HepG2 (cell line): ENCODE data around the gene P3R3URF. TPM values are rescaled to one million over a fixed set of nuclear protein-coding genes. Genes with fewer than 3 reads are reported as not detected.

ENCODE experiments used
- ATAC-seq: fragments of 200-7000 bp; cut with Tn5 transposase; 3 replicates; pipeline ENCODE4 v1.9.1; 2020; ENCODE audit warnings: mild to moderate bottlenecking, moderate library complexity
- BruUV-seq: library from RNA; stranded (reverse); fragments of 400-500 nt; replicated peaks from 2 replicates; lab custom pipeline; 2021; lab: Mats Ljungman, UMichigan
- CTCF ChIA-PET: fragments of 300-600 bp; formaldehyde crosslinking; extraction: SDS; loops from one replicate; lab custom pipeline; 2021; ENCODE audit warnings: low total read pairs, inconsistent platforms, low intra/inter-chr PET ratio; lab: Yijun Ruan, JAX
- POLR2A ChIA-PET: fragments of 350-600 bp; sonication (Branson Sonifier 250); formaldehyde crosslinking; loops from one replicate; lab custom pipeline; 2020; ENCODE audit warnings: antibody characterized with exemption, inconsistent platforms; lab: Yijun Ruan, JAX
- DNase-seq: peaks from one replicate; pipeline ENCODE4 v3.0.0-alpha.2; 2015; ENCODE audit warnings: low spot score
- FAIRE-seq: peaks from 3 replicates; lab custom pipeline; 2011; peaks lifted over from hg19 to GRCh38; lab: Jason Lieb, UNC
- H2AFZ ChIP-seq: one replicate; pipeline ENCODE4 v1.6.1; 2011; ENCODE audit warnings: low read length, inconsistent platforms
- H3K27ac ChIP-seq: fragments of 300-600 bp; 3 replicates; pipeline ENCODE4 v1.8.0; 2011; ENCODE audit warnings: mixed run types, mild to moderate bottlenecking, mixed read lengths, low read length, inconsistent platforms; ENCODE audit not compliant: insufficient read depth; ENCODE audit errors: extremely low read length
- H3K27me3 ChIP-seq, 2 experiments: fragments of 200-600 bp in 1 of 2; 2 replicates in 1 of 2; 3 replicates in 1 of 2; pipeline versions ENCODE4 v1.6.0 to v1.8.0; 2011; ENCODE audit warnings: low read length in 2 of 2, mild to moderate bottlenecking in 2 of 2, moderate library complexity in 2 of 2, inconsistent platforms in 1 of 2; ENCODE audit not compliant: insufficient read depth in 2 of 2, control insufficient read depth in 1 of 2
- H3K36me3 ChIP-seq, 2 experiments: fragments of 200-600 bp in 1 of 2; replicated peaks in 1 of 2; 2 replicates in 1 of 2; 3 replicates in 1 of 2; pipeline versions ENCODE4 v1.5.1 to v1.8.0; 2011; ENCODE audit warnings: low read length in 2 of 2, inconsistent platforms in 1 of 2; ENCODE audit not compliant: insufficient read depth in 2 of 2, control insufficient read depth in 1 of 2
- H3K4me1 ChIP-seq: 2 replicates; pipeline ENCODE4 v1.5.1; 2012; ENCODE audit warnings: low read length, inconsistent platforms; ENCODE audit not compliant: insufficient read depth
- H3K4me2 ChIP-seq: 2 replicates; pipeline ENCODE4 v1.6.0; 2011; ENCODE audit warnings: low read depth, low read length, inconsistent platforms
- H3K4me3 ChIP-seq, 3 experiments: fragments of 200-600 bp in 1 of 3; sonication (generic), shearing (Covaris generic) in 1 of 3; replicated peaks in 1 of 3; 2 replicates each; pipeline ENCODE4 v1.5.1; 2011 to 2016; ENCODE audit warnings: low read length in 3 of 3, inconsistent platforms in 2 of 3, low read depth in 2 of 3, mild to moderate bottlenecking in 2 of 3, control low read depth in 1 of 3, mixed read lengths in 1 of 3; ENCODE audit not compliant: insufficient read depth in 1 of 3
- H3K79me2 ChIP-seq: one replicate; pipeline ENCODE4 v1.6.1; 2011; ENCODE audit warnings: low read length, inconsistent platforms; ENCODE audit not compliant: insufficient read depth
- H3K9ac ChIP-seq: 2 replicates; pipeline ENCODE4 v1.6.0; 2011; ENCODE audit warnings: mild to moderate bottlenecking, low read depth, low read length, inconsistent platforms; ENCODE audit not compliant: insufficient read depth
- H3K9me3 ChIP-seq: 2 replicates; pipeline ENCODE4 v1.5.1; 2012; ENCODE audit warnings: mild to moderate bottlenecking, low read length
- H4K20me1 ChIP-seq: 2 replicates; pipeline ENCODE4 v1.6.0; 2011; ENCODE audit warnings: inconsistent platforms, mild to moderate bottlenecking, low read length, moderate library complexity; ENCODE audit not compliant: insufficient read depth
- GABPB1 ChIP-seq: IDR thresholded peaks from 2 replicates; pipeline ENCODE4 v1.6.1; 2016; ENCODE audit warnings: mild to moderate bottlenecking, missing genetic modification reagents, moderate library complexity, missing compliant biosample characterization
- GZF1 ChIP-seq: sonication (generic); formaldehyde crosslinking; IDR thresholded peaks from 2 replicates; pipeline ENCODE4 v1.5.1; 2020; ENCODE audit warnings: mild to moderate bottlenecking, missing genetic modification reagents
- KIAA2018 ChIP-seq: sonication (generic); formaldehyde crosslinking; IDR thresholded peaks from 2 replicates; pipeline ENCODE4 v1.5.0; 2020; ENCODE audit warnings: mild to moderate bottlenecking, missing genetic modification reagents, borderline replicate concordance
- MAFG ChIP-seq: sonication (generic); formaldehyde crosslinking; IDR thresholded peaks from 2 replicates; pipeline ENCODE4 v1.5.1; 2020; ENCODE audit warnings: mild to moderate bottlenecking, missing genetic modification reagents
- MYNN ChIP-seq: sonication (generic); formaldehyde crosslinking; IDR thresholded peaks from 2 replicates; pipeline ENCODE4 v1.4.0; 2020; ENCODE audit warnings: mild to moderate bottlenecking, low read depth, missing genetic modification reagents
- NAIF1 ChIP-seq: sonication (generic); formaldehyde crosslinking; IDR thresholded peaks from 2 replicates; pipeline ENCODE4 v1.5.0; 2020; ENCODE audit warnings: mild to moderate bottlenecking, missing genetic modification reagents, borderline replicate concordance
- NR2F1 ChIP-seq, 2 experiments: fragments of 450-650 bp in 1 of 2; formaldehyde crosslinking in 1 of 2; IDR thresholded peaks; 2 replicates each; pipeline versions ENCODE4 v1.5.0 to v1.6.1; 2016 to 2020; ENCODE audit warnings: mild to moderate bottlenecking in 1 of 2, missing compliant biosample characterization in 1 of 2, missing genetic modification reagents in 1 of 2, moderate library complexity in 1 of 2
- PLSCR1 ChIP-seq: sonication (generic); formaldehyde crosslinking; IDR thresholded peaks from 2 replicates; pipeline ENCODE4 v1.5.0; 2020; ENCODE audit warnings: missing genetic modification reagents, mild to moderate bottlenecking, borderline replicate concordance
- RAD51 ChIP-seq: fragments of 450-650 bp; IDR thresholded peaks from 2 replicates; pipeline ENCODE4 v1.6.1; 2016; ENCODE audit warnings: borderline replicate concordance
- SMAD1 ChIP-seq: sonication (generic); formaldehyde crosslinking; IDR thresholded peaks from 2 replicates; pipeline ENCODE4 v1.4.0; 2020; ENCODE audit warnings: missing genetic modification reagents, low read depth, mild to moderate bottlenecking, borderline replicate concordance
- ZNF446 ChIP-seq: sonication (generic); formaldehyde crosslinking; IDR thresholded peaks from 2 replicates; pipeline ENCODE4 v1.5.0; 2020; ENCODE audit warnings: mild to moderate bottlenecking, missing genetic modification reagents
- ZNF616 ChIP-seq: sonication (generic); formaldehyde crosslinking; IDR thresholded peaks from 2 replicates; pipeline ENCODE4 v1.5.0; 2020; ENCODE audit warnings: low read depth, mild to moderate bottlenecking, missing genetic modification reagents
- ZNF777 ChIP-seq: sonication (generic); formaldehyde crosslinking; IDR thresholded peaks from 2 replicates; pipeline ENCODE4 v1.4.0; 2020; ENCODE audit warnings: missing genetic modification reagents
- ZNF883 ChIP-seq: sonication (generic); formaldehyde crosslinking; IDR thresholded peaks from 2 replicates; pipeline ENCODE4 v1.5.1; 2020; ENCODE audit warnings: mild to moderate bottlenecking, missing genetic modification reagents; ENCODE audit errors: not compliant biosample characterization
- ZSCAN30 ChIP-seq: sonication (generic); formaldehyde crosslinking; IDR thresholded peaks from 2 replicates; pipeline ENCODE4 v1.5.0; 2020; ENCODE audit warnings: mild to moderate bottlenecking, missing genetic modification reagents
- WGBS: methylation state at CpG from one replicate; pipeline ENCODE4 v1.1.6; 2017; ENCODE audit warnings: low lambda C conversion rate; 5-methylcytosine and 5-hydroxymethylcytosine counted together
- in situ Hi-C: cut with HindIII; loops from 2 replicates; pipeline ENCODE4 v1.10.0; 2017; ENCODE audit warnings: low pct_unique_long_range_greater_than_20kb; ENCODE audit not compliant: extremely low pct_ligation_motif_present
- intact Hi-C: fragments of 100-400 bp; cut with micrococcal nuclease; formaldehyde crosslinking; loops from one replicate; pipeline ENCODE4 v1.10.0; 2022; ENCODE audit not compliant: unreplicated experiment
- polyA plus RNA-seq, 8 experiments: library from polyadenylated mRNA; depleted of rRNA in 3 of 8; stranded (reverse) in 7 of 8; unstranded in 1 of 8; fragments of >200 nt; fragmentation: Illumina TruSeq in 4 of 8; extraction: Trizol in 4 of 8; gene quantifications; 2 replicates each; pipeline versions ENCODE4 v1.2.1 to v1.2.3, GENCODE V29; 2011 to 2016; ENCODE audit warnings: low read depth in 4 of 8, missing spikeins in 1 of 8, mixed read lengths in 1 of 8; ENCODE audit not compliant: insufficient read depth in 1 of 8
- total RNA-seq, 5 experiments: library from RNA; depleted of rRNA; stranded (reverse); fragments of >200 nt; fragmentation: Illumina TruSeq; extraction: Trizol; gene quantifications; 2 replicates each; pipeline ENCODE4 v1.2.3, GENCODE V29; 2016; ENCODE audit warnings: low read depth in 1 of 5

P3R3URF gene
- total and polyA plus RNA-seq, 2 of the 13 experiments (the other 11 are each of a cell fraction or from before 2014, with no cell fraction given), result not detected

- Histone ChIP-seq H4K20me1 (no peaks in the 10 kb centered on the region), H3K9me3 (no peaks in the 10 kb centered on the region), H2AFZ (no peak overlapping the region), H3K79me2 (no peaks in the 10 kb centered on the region), H3K27ac (no peak overlapping the region), H3K9ac (no peak overlapping the region), H3K27me3 (peaks cover 0 to 16% of the 10 kb centered on the region in 2 experiments; a peak in 3 of 5 replicates), H3K4me3 (no peak overlapping the region), H3K4me1 (no peaks in the 10 kb centered on the region), H3K36me3 (no peaks in the 10 kb centered on the region), H3K4me2 (no peak overlapping the region)
- ChIA-PET POLR2A (no interaction called here), CTCF (no interaction called here)
- intact Hi-C loops, result no loop called here
- DNase-seq (no peak), ATAC-seq (no peak), FAIRE-seq (no peak)
- WGBS, result 56% methylated on average over 47 of the region's 47 CpGs
- TF ChIP-seq MAFG, result no peak
- TF ChIP-seq NR2F1 (CRISPR knock-in tag; IDR thresholded peaks at IDR 0.05), result no peak
- no peak for TF ChIP-seq PLSCR1 (CRISPR knock-in tag)
- no peak for TF ChIP-seq SMAD1 (CRISPR knock-in tag)
- TF ChIP-seq ZNF883 (CRISPR knock-in tag), result no peak
- no peak for TF ChIP-seq ZSCAN30 (CRISPR knock-in tag)
- TF ChIP-seq GZF1 (CRISPR knock-in tag), result no peak
- no peak for TF ChIP-seq ZNF446 (CRISPR knock-in tag)
- no peak for TF ChIP-seq NAIF1
- no peak for TF ChIP-seq KIAA2018 (CRISPR knock-in tag)
- no peak for TF ChIP-seq GABPB1 (CRISPR knock-in tag)
- TF ChIP-seq RAD51, result no peak
- no peak for TF ChIP-seq ZNF777 (CRISPR knock-in tag)
- no peak for TF ChIP-seq ZNF616 (CRISPR knock-in tag)
- no peak for TF ChIP-seq MYNN (CRISPR knock-in tag)
- in situ Hi-C loops, result no loop called here
- no TSS peak for BruUV-seq
These were observed 9.5 kb downstream of the P3R3URF start for GRCh38 chr1:46166521-46167462.
